ENCODE measurements around the gene ARMC2. TPM values are rescaled to one million over a fixed set of nuclear protein-coding genes. Genes with fewer than 3 reads are reported as not detected.

The ARMC2 gene
- total and polyA plus RNA-seq, 2 of the 8 experiments (the other 6 are each of a cell fraction or from before 2014, with no cell fraction given): 1.6 to 4.4 TPM

DNA sequence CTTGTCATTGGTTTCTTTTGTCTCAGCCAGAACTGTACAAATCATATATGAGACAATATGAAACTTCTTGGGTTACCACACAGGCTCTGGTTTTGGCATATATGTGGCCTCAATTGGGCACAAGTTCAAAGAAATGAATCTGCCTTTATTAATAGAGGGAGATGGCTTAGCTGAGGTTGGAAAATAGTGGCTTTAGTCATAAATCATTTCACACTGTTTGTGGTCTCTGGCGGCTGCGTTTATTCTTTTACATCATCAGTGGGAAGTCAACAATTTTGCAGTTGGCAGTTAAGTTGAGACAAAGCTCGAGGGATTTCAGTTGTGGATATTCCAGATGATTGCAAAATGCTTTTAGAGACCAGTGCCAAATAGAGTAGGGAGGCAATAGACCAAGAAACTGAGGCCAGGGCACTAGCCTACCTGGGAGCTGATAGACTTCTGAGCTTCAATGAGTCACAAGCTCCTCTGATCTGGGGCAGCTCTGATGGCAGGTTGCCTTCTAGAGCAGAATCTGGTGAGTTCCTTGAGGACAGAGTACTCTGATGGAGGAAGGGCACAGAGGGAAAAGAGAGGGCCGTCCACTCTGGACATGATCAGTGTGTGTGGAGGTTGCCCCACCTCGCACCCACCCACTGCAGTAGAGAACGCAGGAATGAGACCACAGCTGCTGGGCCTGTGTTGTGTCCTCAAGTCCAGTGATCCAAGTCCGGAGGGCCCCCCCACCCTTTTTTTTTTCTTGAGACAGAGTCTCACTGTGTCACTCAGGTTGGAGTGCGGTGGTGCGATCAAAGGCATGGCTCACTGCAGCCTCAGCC is 73.5 kb downstream of the ARMC2 start:
- Histone ChIP-seq H3K9me3 (ENCODE audit: insufficient read depth in 2 of 2, low read depth in 1 of 2, low read length in 1 of 2) (no peaks in the 10 kb centered on the region), H3K4me3 (ENCODE audit: extremely low read depth in 1 of 4, insufficient read depth in 2 of 4, low read depth in 3 of 4, low read length in 4 of 4) (no peak overlapping the region), H3K36me3 (ENCODE audit: control insufficient read depth in 2 of 4, insufficient read depth in 4 of 4, low read length in 3 of 4) (no peaks in the 10 kb centered on the region), H2AFZ (ENCODE audit: low read length) (no peak overlapping the region), H4K8ac (ENCODE audit: extremely low read depth, insufficient read depth, low read length) (no peak overlapping the region), H3K79me2 (ENCODE audit: control insufficient read depth in 1 of 2, insufficient read depth in 2 of 2, low read length in 2 of 2) (no peaks in the 10 kb centered on the region), H3K14ac (ENCODE audit: insufficient read length) (no peak overlapping the region), H3K27ac (ENCODE audit: low read depth, low read length) (no peak overlapping the region), H2BK20ac (ENCODE audit: low read length) (peak overlapping the region; percentile 82; the same call in 1 of the 2 replicates), H4K20me1 (replicated peaks in 1 of 2; ENCODE audit: control insufficient read depth in 1 of 2, insufficient read depth in 2 of 2, low read length in 2 of 2) (no peaks in the 10 kb centered on the region), H2BK15ac (ENCODE audit: low read length) (0 out of 2 replicates have a peak overlapping the region, but pooled peaks have one; percentile 51), H3K56ac (replicated peaks; ENCODE audit: insufficient read length, low read depth, low read length) (no peak overlapping the region), H3K9ac (replicated peaks in 1 of 4; ENCODE audit: extremely low read depth in 1 of 4, low read depth in 3 of 4, low read length in 3 of 4) (no peak overlapping the region), H2BK5ac (ENCODE audit: low read depth, low read length) (peak overlapping the region; percentile 69; the same call in 1 of the 2 replicates), H3K79me1 (ENCODE audit: low read depth, low read length) (no peaks in the 10 kb centered on the region), H3K4ac (replicated peaks; ENCODE audit: insufficient read length, low read depth, low read length) (peak overlapping the region; percentile 32), H3K27me3 (replicated peaks in 1 of 4; ENCODE audit: control insufficient read depth in 3 of 4, extremely low read depth in 1 of 4, insufficient read depth in 3 of 4, low read length in 3 of 4) (no peaks in the 10 kb centered on the region), H3K4me1 (replicated peaks in 1 of 4; ENCODE audit: control insufficient read depth in 3 of 4, insufficient read depth in 4 of 4, low read length in 3 of 4) (peaks cover 0 to 17% (median 4%) of the 10 kb centered on the region in 4 experiments; a peak in 4 of 7 replicates), H4K91ac (replicated peaks; ENCODE audit: insufficient read length, low read length) (peak overlapping the region; percentile 92), H2BK12ac (ENCODE audit: low read depth, low read length) (peak overlapping the region; percentile 85; the same call in 1 of the 2 replicates), H3K23ac (ENCODE audit: insufficient read length) (no peak overlapping the region), H2AK5ac (ENCODE audit: low read depth, low read length) (no peak overlapping the region), H3K18ac (ENCODE audit: extremely low read depth, low read length) (peak overlapping the region; percentile 75), H3K23me2 (ENCODE audit: low read depth, low read length) (no peaks in the 10 kb centered on the region), H2BK120ac (replicated peaks; ENCODE audit: low read depth, low read length) (peak overlapping the region; percentile 75), H4K5ac (ENCODE audit: insufficient read length, low read depth, low read length) (no peak overlapping the region), H3K4me2 (ENCODE audit: insufficient read depth in 1 of 2, low read depth in 2 of 2, low read length in 2 of 2) (no peak overlapping the region)
- FAIRE-seq: no peak
- CTCF ChIA-PET (ENCODE audit: partially characterized antibody): interaction anchor here (0.5 to 2.3 kb wide), 6 partner anchors 8 to 1749 kb away, joined by 3 to 5 read pairs (median 3); no protein-coding TSS in a partner anchor
- WGBS, 2 experiments (ENCODE audit: extremely low coverage in 1 of 2, insufficient coverage in 1 of 2, insufficient read length in 1 of 2, insufficient replicate concordance in 2 of 2, low coverage in 1 of 2, low lambda C conversion rate in 2 of 2, missing lambda C conversion rate in 1 of 2): 96% methylated on average over 9 of the region's 9 CpGs; no CpG with 5 or more reads in 1 of the 2 experiments
- DNase-seq (ENCODE audit: low read depth in 1 of 2, low spot score in 2 of 2): no peak
- POLR2A ChIA-PET (ENCODE audit: partially characterized antibody): interaction anchor here (1.6 kb wide), 1 partner anchor 21 kb away, joined by 3 read pairs; no protein-coding TSS in a partner anchor
- TF ChIP-seq, protein P1, sequence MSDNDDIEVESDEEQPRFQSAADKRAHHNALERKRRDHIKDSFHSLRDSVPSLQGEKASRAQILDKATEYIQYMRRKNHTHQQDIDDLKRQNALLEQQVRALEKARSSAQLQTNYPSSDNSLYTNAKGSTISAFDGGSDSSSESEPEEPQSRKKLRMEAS (IDR thresholded peaks at IDR 0.05): no peak
- TF ChIP-seq CHD1 (IDR thresholded peaks at IDR 0.05; ENCODE audit: low read depth, low read length) (no peak), SIX5 (IDR thresholded peaks at IDR 0.05; ENCODE audit: low read depth, low read length) (no peak), EZH2 (IDR thresholded peaks at IDR 0.05; ENCODE audit: low read depth, low read length, severe bottlenecking) (no peak), TCF12 (IDR thresholded peaks at IDR 0.05; ENCODE audit: low read depth, low read length) (no peak), POU5F1 (IDR thresholded peaks at IDR 0.05; ENCODE audit: low read depth, low read length) (no peak), EP300 (IDR thresholded peaks at IDR 0.05; ENCODE audit: borderline replicate concordance in 1 of 2, low read depth in 2 of 2, low read length in 2 of 2) (no peak)

All from H1 (cell line).